PC-9 (cell line): ENCODE data around the gene ZNF197.

Experiments
- EZH2 ChIP-seq: fragments of 200-600 bp; sonication (generic); IDR thresholded peaks from 2 replicates; pipeline ENCODE4 v1.8.0; 2017; ENCODE audit warnings: antibody characterized with exemption, low read depth
- TF ChIP-seq, protein P1 (sequence below): fragments of 200-600 bp; sonication (generic); conservative IDR thresholded peaks from 2 replicates; pipeline ENCODE4 v1.6.1; 2017; ENCODE audit warnings: mixed run types, antibody characterized with exemption, mild to moderate bottlenecking, moderate library complexity

DNA sequence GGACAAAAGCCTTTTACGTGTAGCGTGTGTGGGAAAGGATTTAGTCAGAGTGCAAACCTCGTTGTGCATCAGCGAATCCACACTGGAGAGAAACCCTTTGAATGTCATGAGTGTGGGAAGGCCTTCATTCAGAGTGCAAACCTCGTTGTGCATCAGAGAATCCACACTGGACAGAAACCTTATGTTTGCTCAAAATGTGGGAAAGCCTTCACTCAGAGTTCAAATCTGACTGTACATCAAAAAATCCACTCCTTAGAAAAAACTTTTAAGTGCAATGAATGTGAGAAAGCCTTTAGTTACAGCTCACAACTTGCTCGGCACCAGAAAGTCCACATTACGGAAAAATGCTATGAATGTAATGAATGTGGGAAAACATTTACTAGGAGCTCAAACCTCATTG is 34.2 kb downstream of the ZNF197 start:
- TF ChIP-seq, protein P1, sequence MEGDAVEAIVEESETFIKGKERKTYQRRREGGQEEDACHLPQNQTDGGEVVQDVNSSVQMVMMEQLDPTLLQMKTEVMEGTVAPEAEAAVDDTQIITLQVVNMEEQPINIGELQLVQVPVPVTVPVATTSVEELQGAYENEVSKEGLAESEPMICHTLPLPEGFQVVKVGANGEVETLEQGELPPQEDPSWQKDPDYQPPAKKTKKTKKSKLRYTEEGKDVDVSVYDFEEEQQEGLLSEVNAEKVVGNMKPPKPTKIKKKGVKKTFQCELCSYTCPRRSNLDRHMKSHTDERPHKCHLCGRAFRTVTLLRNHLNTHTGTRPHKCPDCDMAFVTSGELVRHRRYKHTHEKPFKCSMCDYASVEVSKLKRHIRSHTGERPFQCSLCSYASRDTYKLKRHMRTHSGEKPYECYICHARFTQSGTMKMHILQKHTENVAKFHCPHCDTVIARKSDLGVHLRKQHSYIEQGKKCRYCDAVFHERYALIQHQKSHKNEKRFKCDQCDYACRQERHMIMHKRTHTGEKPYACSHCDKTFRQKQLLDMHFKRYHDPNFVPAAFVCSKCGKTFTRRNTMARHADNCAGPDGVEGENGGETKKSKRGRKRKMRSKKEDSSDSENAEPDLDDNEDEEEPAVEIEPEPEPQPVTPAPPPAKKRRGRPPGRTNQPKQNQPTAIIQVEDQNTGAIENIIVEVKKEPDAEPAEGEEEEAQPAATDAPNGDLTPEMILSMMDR: no peak
- TF ChIP-seq EZH2: no peak
